WTC11 (cell line): Measurements from ENCODE around the gene SCGB1D4. TPM values are rescaled to one million over a fixed set of nuclear protein-coding genes. Genes with fewer than 3 reads are reported as not detected.

Experiments used
- ATAC-seq: fragments of 200-7000 bp; cut with Tn5 transposase; 2 replicates; pipeline ENCODE4 v1.10.0; 2021; ENCODE audit warnings: mild to moderate bottlenecking, moderate library complexity
- CTCF ChIA-PET: fragments of 300-600 bp; sonication (Branson Sonifier 250); formaldehyde crosslinking; loops from one replicate; lab custom pipeline; 2021; ENCODE audit warnings: antibody characterized with exemption; lab: Charles Lee
- POLR2A ChIA-PET: fragments of 350-600 bp; sonication (Branson Sonifier 250); formaldehyde crosslinking; loops from one replicate; lab custom pipeline; 2021; ENCODE audit warnings: antibody characterized with exemption; lab: Charles Lee
- DNase-seq: peaks from one replicate; pipeline ENCODE4 v3.0.0; 2021; ENCODE audit warnings: low spot score
- H3K27ac Mint-ChIP-seq: 2 replicates; pipeline ENCODE4 v1.8.0; 2021; ENCODE audit warnings: mixed read lengths
- H3K27me3 Mint-ChIP-seq: 2 replicates; pipeline ENCODE4 v1.8.0; 2021; ENCODE audit warnings: low read depth, mild to moderate bottlenecking, moderate library complexity, mixed read lengths
- H3K36me3 Mint-ChIP-seq: 2 replicates; pipeline ENCODE4 v1.8.0; 2021; ENCODE audit warnings: mixed read lengths
- H3K4me1 Mint-ChIP-seq: 2 replicates; pipeline ENCODE4 v1.8.0; 2022; ENCODE audit warnings: mixed read lengths
- H3K4me3 Mint-ChIP-seq: 2 replicates; pipeline ENCODE4 v1.8.0; 2021; ENCODE audit warnings: mild to moderate bottlenecking, moderate library complexity, mixed read lengths
- H3K9me3 Mint-ChIP-seq: 2 replicates; pipeline ENCODE4 v1.8.0; 2021; ENCODE audit warnings: mixed read lengths
- AFF4 ChIP-seq: sonication (generic); formaldehyde crosslinking; IDR thresholded peaks from 2 replicates; pipeline ENCODE4 v1.8.1; 2023; ENCODE audit warnings: mild to moderate bottlenecking, missing genetic modification reagents, borderline replicate concordance
- CREB1 ChIP-seq: sonication (generic); formaldehyde crosslinking; IDR thresholded peaks from 2 replicates; pipeline ENCODE4 v1.8.0; 2023; ENCODE audit warnings: mild to moderate bottlenecking, missing genetic modification reagents
- CREM ChIP-seq: sonication (generic); formaldehyde crosslinking; IDR thresholded peaks from 2 replicates; pipeline ENCODE4 v1.8.1; 2022; ENCODE audit warnings: mild to moderate bottlenecking, missing genetic modification reagents, moderate library complexity
- CTCF ChIP-seq: fragments of 200-600 bp; IDR thresholded peaks from 2 replicates; pipeline ENCODE4 v1.8.0; 2022; ENCODE audit warnings: antibody characterized with exemption
- ERG ChIP-seq: fragments of 250-450 bp; sonication (Bioruptor Pico); IDR thresholded peaks from 2 replicates; pipeline ENCODE4 v1.8.0; 2021; ENCODE audit warnings: mild to moderate bottlenecking
- FOXJ3 ChIP-seq: sonication (generic); formaldehyde crosslinking; IDR thresholded peaks from 2 replicates; pipeline ENCODE4 v1.9.0; 2021; ENCODE audit warnings: missing genetic modification reagents, mild to moderate bottlenecking, borderline replicate concordance
- FOXP4 ChIP-seq: sonication (generic); formaldehyde crosslinking; IDR thresholded peaks from 2 replicates; pipeline ENCODE4 v1.8.0; 2022; ENCODE audit warnings: mild to moderate bottlenecking, missing genetic modification reagents
- IRF1 ChIP-seq: sonication (generic); formaldehyde crosslinking; IDR thresholded peaks from 2 replicates; pipeline ENCODE4 v1.8.0; 2023; ENCODE audit warnings: missing genetic modification reagents
- JAZF1 ChIP-seq: fragments of 250-450 bp; sonication (Bioruptor Pico); IDR thresholded peaks from 2 replicates; pipeline ENCODE4 v1.9.0; 2021; ENCODE audit warnings: moderate library complexity, mild to moderate bottlenecking, inconsistent platforms
- JUN ChIP-seq: sonication (generic); formaldehyde crosslinking; IDR thresholded peaks from 2 replicates; pipeline ENCODE4 v1.8.0; 2023; ENCODE audit warnings: mild to moderate bottlenecking, missing genetic modification reagents
- SMAD4 ChIP-seq: sonication (generic); formaldehyde crosslinking; IDR thresholded peaks from 2 replicates; pipeline ENCODE4 v1.8.0; 2022; ENCODE audit warnings: mild to moderate bottlenecking, missing genetic modification reagents
- SP1 ChIP-seq: sonication (generic); formaldehyde crosslinking; conservative IDR thresholded peaks from 2 replicates; pipeline ENCODE4 v1.8.1; 2022; ENCODE audit warnings: missing genetic modification reagents
- TCF7 ChIP-seq: sonication (generic); formaldehyde crosslinking; IDR thresholded peaks from 2 replicates; pipeline ENCODE4 v1.8.0; 2022; ENCODE audit warnings: mild to moderate bottlenecking, low read depth, missing genetic modification reagents, moderate library complexity
- USF2 ChIP-seq: sonication (generic); formaldehyde crosslinking; IDR thresholded peaks from 2 replicates; pipeline ENCODE4 v1.8.1; 2023; ENCODE audit warnings: mild to moderate bottlenecking, missing genetic modification reagents, moderate library complexity
- ZNF138 ChIP-seq: sonication (generic); formaldehyde crosslinking; conservative IDR thresholded peaks from 2 replicates; pipeline ENCODE4 v1.8.1; 2022; ENCODE audit warnings: mild to moderate bottlenecking, moderate library complexity, missing genetic modification reagents
- ZNF416 ChIP-seq: fragments of 250-450 bp; sonication (Bioruptor Pico); IDR thresholded peaks from 2 replicates; pipeline ENCODE4 v1.9.0; 2021; ENCODE audit warnings: mild to moderate bottlenecking, inconsistent platforms
- ZNF671 ChIP-seq: fragments of 250-450 bp; sonication (Bioruptor Pico); IDR thresholded peaks from 2 replicates; pipeline ENCODE4 v1.8.0; 2021; ENCODE audit warnings: mild to moderate bottlenecking
- total RNA-seq: library from RNA; stranded (reverse); gene quantifications from 3 replicates; pipeline ENCODE4 v1.2.3, GENCODE V29; 2021

Gene SCGB1D4
- total RNA-seq, 1 experiment from 2014 or later = not detected

GRCh38 chr11:62341588-62341987, 42.7 kb upstream of the SCGB1D4 start:
- DNase-seq = no peak
- TF ChIP-seq FOXP4 (CRISPR knock-in tag) (no peak), FOXJ3 (CRISPR knock-in tag) (no peak), USF2 (no peak)
- ChIA-PET POLR2A (no interaction called here), CTCF (interaction anchor here (0.7 to 2.6 kb wide), 7 partner anchors 8 to 81 kb away, joined by 3 to 18 read pairs (median 11); no protein-coding TSS in a partner anchor)
- no peak for ATAC-seq
- Mint-ChIP-seq H3K36me3 (peaks cover 17% of the 10 kb centered on the region), H3K27me3 (peaks cover 13% of the 10 kb centered on the region), H3K27ac (no peak overlapping the region), H3K4me3 (no peak overlapping the region), H3K4me1 (peaks cover 28% of the 10 kb centered on the region), H3K9me3 (no peaks in the 10 kb centered on the region)

- peak; percentile 50 for ATAC-seq
- Mint-ChIP-seq H3K4me1 (peaks cover 26% of the 10 kb centered on the region), H3K4me3 (no peak overlapping the region), H3K27me3 (peaks cover 25% of the 10 kb centered on the region), H3K9me3 (no peaks in the 10 kb centered on the region), H3K36me3 (peaks cover 13% of the 10 kb centered on the region), H3K27ac (no peak overlapping the region)
- TF ChIP-seq CTCF (peak; percentile 43), CREB1 (CRISPR knock-in tag) (no peak)
- DNase-seq = peak; percentile 69
- ChIA-PET CTCF (interaction anchor here (0.6 to 2.6 kb wide), 23 partner anchors 9 to 413 kb away, joined by 3 to 18 read pairs (median 4); partner anchors contain the start of genes CSKMT, TUT1 and ZBTB3), POLR2A (no interaction called here)
Observed at GRCh38 chr11:62340269-62340901, 41.5 kb upstream of the SCGB1D4 start.

- peak overlapping the region; percentile 92 for H3K4me3 Mint-ChIP-seq
- TF ChIP-seq SP1 (CRISPR knock-in tag) = no peak
- no peak for TF ChIP-seq JUN (CRISPR knock-in tag)
- TF ChIP-seq ERG (CRISPR knock-in tag) = no peak
- TF ChIP-seq SMAD4 (CRISPR knock-in tag) = no peak
- no peak for TF ChIP-seq ZNF416
- no peak for TF ChIP-seq ZNF671 (CRISPR knock-in tag)
- TF ChIP-seq CREM (CRISPR knock-in tag) = no peak
- no peak for TF ChIP-seq JAZF1 (CRISPR knock-in tag)
- no peak for TF ChIP-seq TCF7 (CRISPR knock-in tag)
- no peak for TF ChIP-seq ZNF138 (CRISPR knock-in tag)
- TF ChIP-seq IRF1 = no peak
- TF ChIP-seq AFF4 (CRISPR knock-in tag) = no peak
- TF ChIP-seq, all 79 proteins: peak for 0
- Mint-ChIP-seq H3K4me1 (peaks cover 26% of the 10 kb centered on the region), H3K36me3 (0 out of 2 replicates have a peak, but pooled peaks cover 4% of the 10 kb centered on the region), H3K9me3 (no peaks in the 10 kb centered on the region), H3K27me3 (peaks cover 35% of the 10 kb centered on the region), H3K27ac (no peak overlapping the region)
- DNase-seq (no peak), ATAC-seq (no peak)
- ChIA-PET POLR2A (interaction anchor here (1.1 to 1.4 kb wide), 2 partner anchors 156 to 253 kb away, joined by 3 to 4 read pairs; partner anchors contain the start of gene TUT1), CTCF (interaction anchor here (0.6 to 1.9 kb wide), 9 partner anchors 12 to 236 kb away, joined by 3 to 7 read pairs (median 5); partner anchors contain the start of gene EEF1G)
Observed at GRCh38 chr11:62338218-62338617, 39.3 kb upstream of the SCGB1D4 start.
